GM21367 (cell line): Measurements from ENCODE around the gene PEX12.
"Not testable (repeated sequence)": the region's sequence is repeated elsewhere in the genome, so short reads cannot be mapped to it uniquely, and the experiment has no call there.

ENCODE experiments used
- ATAC-seq: cut with Tn5 transposase; IDR thresholded peaks from one replicate; pipeline ENCODE4 v1.9.1; 2021; ENCODE audit not compliant: unreplicated experiment

Gene PEX12

GRCh38 chr17:35578197-35578928 lies at the start of gene PEX12:
Gene PEX12, minus strand, starts transcription at chr17:35578571. Its CDS starts 550 bp downstream, at chr17:35578021.
- peak; percentile 68 for ATAC-seq

- no peak for ATAC-seq
These were observed 49.0 kb upstream of the PEX12 start for GRCh38 chr17:35627417-35627816.

GRCh38 chr17:35621768-35622167 lies 43.4 kb upstream of the PEX12 start:
- ATAC-seq: no peak

GRCh38 chr17:35618628-35619027 lies 40.3 kb upstream of the PEX12 start:
- ATAC-seq: no peak

GRCh38 chr17:35617505-35617904 lies 39.1 kb upstream of the PEX12 start:
- ATAC-seq: no peak

- ATAC-seq: no peak
These were observed 38.2 kb upstream of the PEX12 start for GRCh38 chr17:35616536-35616935.

- ATAC-seq: no peak
These were observed 36.4 kb upstream of the PEX12 start for GRCh38 chr17:35614810-35615209.

GRCh38 chr17:35612924-35613521 lies 34.7 kb upstream of the PEX12 start:
- no peak for ATAC-seq

- ATAC-seq: not testable (repeated sequence)
These were observed 32.4 kb upstream of the PEX12 start for GRCh38 chr17:35610746-35611145.

- ATAC-seq: no peak
These were observed 31.5 kb upstream of the PEX12 start for GRCh38 chr17:35609831-35610230.

GRCh38 chr17:35607239-35607847 lies 29.0 kb upstream of the PEX12 start:
- no peak for ATAC-seq

GRCh38 chr17:35605678-35606077 lies 27.3 kb upstream of the PEX12 start:
- ATAC-seq: no peak

GRCh38 chr17:35603674-35604073 lies 25.3 kb upstream of the PEX12 start:
- no peak for ATAC-seq

- no peak for ATAC-seq
These were observed 19.2 kb upstream of the PEX12 start for GRCh38 chr17:35597604-35598003.

GRCh38 chr17:35596530-35597233 lies 18.3 kb upstream of the PEX12 start:
- ATAC-seq: no peak

GRCh38 chr17:35596072-35596471 lies 17.7 kb upstream of the PEX12 start:
- no peak for ATAC-seq

GRCh38 chr17:35588196-35588920 lies 10.0 kb upstream of the PEX12 start:
- no peak for ATAC-seq

GRCh38 chr17:35587074-35587961 lies 8.9 kb upstream of the PEX12 start, which contains the start of gene AP2B1:
Gene AP2B1, plus strand, starts transcription at chr17:35587322. Its CDS starts 6,709 bp downstream, at chr17:35594031.
- ATAC-seq: peak; percentile 64

GRCh38 chr17:35586569-35587073 lies 8.2 kb upstream of the PEX12 start:
- ATAC-seq: no peak

- ATAC-seq: no peak
These were observed 5.7 kb upstream of the PEX12 start for GRCh38 chr17:35584061-35584460.
